WTC11 (cell line): ENCODE results near the gene PPP3CA. TPM values are rescaled to one million over a fixed set of nuclear protein-coding genes. Genes with fewer than 3 reads are reported as not detected.

Experiments
- ATAC-seq: fragments of 200-7000 bp; cut with Tn5 transposase; 2 replicates; pipeline ENCODE4 v1.10.0; 2021; ENCODE audit warnings: mild to moderate bottlenecking, moderate library complexity
- CTCF ChIA-PET: fragments of 300-600 bp; sonication (Branson Sonifier 250); formaldehyde crosslinking; loops from one replicate; lab custom pipeline; 2021; ENCODE audit warnings: antibody characterized with exemption; lab: Charles Lee
- POLR2A ChIA-PET: fragments of 350-600 bp; sonication (Branson Sonifier 250); formaldehyde crosslinking; loops from one replicate; lab custom pipeline; 2021; ENCODE audit warnings: antibody characterized with exemption; lab: Charles Lee
- DNase-seq: peaks from one replicate; pipeline ENCODE4 v3.0.0; 2021; ENCODE audit warnings: low spot score
- H3K27ac Mint-ChIP-seq: 2 replicates; pipeline ENCODE4 v1.8.0; 2021; ENCODE audit warnings: mixed read lengths
- H3K27me3 Mint-ChIP-seq: 2 replicates; pipeline ENCODE4 v1.8.0; 2021; ENCODE audit warnings: low read depth, mild to moderate bottlenecking, moderate library complexity, mixed read lengths
- H3K36me3 Mint-ChIP-seq: 2 replicates; pipeline ENCODE4 v1.8.0; 2021; ENCODE audit warnings: mixed read lengths
- H3K4me1 Mint-ChIP-seq: 2 replicates; pipeline ENCODE4 v1.8.0; 2022; ENCODE audit warnings: mixed read lengths
- H3K4me3 Mint-ChIP-seq: 2 replicates; pipeline ENCODE4 v1.8.0; 2021; ENCODE audit warnings: mild to moderate bottlenecking, moderate library complexity, mixed read lengths
- H3K9me3 Mint-ChIP-seq: 2 replicates; pipeline ENCODE4 v1.8.0; 2021; ENCODE audit warnings: mixed read lengths
- ARID4B ChIP-seq: sonication (generic); formaldehyde crosslinking; IDR thresholded peaks from 2 replicates; pipeline ENCODE4 v1.8.0; 2023; ENCODE audit warnings: missing genetic modification reagents, mild to moderate bottlenecking, borderline replicate concordance
- CREM ChIP-seq: sonication (generic); formaldehyde crosslinking; IDR thresholded peaks from 2 replicates; pipeline ENCODE4 v1.8.1; 2022; ENCODE audit warnings: mild to moderate bottlenecking, missing genetic modification reagents, moderate library complexity
- EMX1 ChIP-seq: fragments of 250-450 bp; sonication (Bioruptor Pico); IDR thresholded peaks from 2 replicates; pipeline ENCODE4 v1.8.0; 2021; ENCODE audit warnings: mild to moderate bottlenecking
- GRHL2 ChIP-seq: fragments of 250-450 bp; sonication (Bioruptor Pico); IDR thresholded peaks from 2 replicates; pipeline ENCODE4 v1.8.0; 2022; ENCODE audit warnings: mild to moderate bottlenecking, moderate library complexity; ENCODE audit not compliant: insufficient replicate concordance, severe bottlenecking
- NFE2L1 ChIP-seq: sonication (generic); formaldehyde crosslinking; IDR thresholded peaks from 2 replicates; pipeline ENCODE4 v1.8.1; 2023; ENCODE audit warnings: missing genetic modification reagents
- RELA ChIP-seq: sonication (generic); formaldehyde crosslinking; IDR thresholded peaks from 2 replicates; pipeline ENCODE4 v1.8.1; 2022; ENCODE audit warnings: missing genetic modification reagents, mild to moderate bottlenecking, borderline replicate concordance
- RORB ChIP-seq: fragments of 250-450 bp; sonication (Bioruptor Pico); IDR thresholded peaks from 2 replicates; pipeline ENCODE4 v1.9.0; 2021; ENCODE audit warnings: mild to moderate bottlenecking
- SMAD3 ChIP-seq: sonication (generic); formaldehyde crosslinking; IDR thresholded peaks from 2 replicates; pipeline ENCODE4 v1.8.0; 2022; ENCODE audit warnings: missing genetic modification reagents, mild to moderate bottlenecking, borderline replicate concordance
- TEAD4 ChIP-seq: sonication (generic); formaldehyde crosslinking; IDR thresholded peaks from 2 replicates; pipeline ENCODE4 v1.8.0; 2022; ENCODE audit warnings: mild to moderate bottlenecking, missing genetic modification reagents
- ZNF219 ChIP-seq: sonication (generic); formaldehyde crosslinking; IDR thresholded peaks from 2 replicates; pipeline ENCODE4 v1.8.0; 2023; ENCODE audit warnings: missing genetic modification reagents, mild to moderate bottlenecking, borderline replicate concordance
- ZNF232 ChIP-seq: sonication (generic); formaldehyde crosslinking; IDR thresholded peaks from 2 replicates; pipeline ENCODE4 v1.8.0; 2022; ENCODE audit warnings: mild to moderate bottlenecking, missing genetic modification reagents
- ZNF281 ChIP-seq: sonication (generic); formaldehyde crosslinking; IDR thresholded peaks from 2 replicates; pipeline ENCODE4 v1.8.0; 2023; ENCODE audit warnings: mild to moderate bottlenecking, missing genetic modification reagents
- ZNF317 ChIP-seq: sonication (generic); formaldehyde crosslinking; IDR thresholded peaks from 2 replicates; pipeline ENCODE4 v1.8.1; 2023; ENCODE audit warnings: low read depth, mild to moderate bottlenecking, moderate library complexity, missing genetic modification reagents, borderline replicate concordance
- ZNF671 ChIP-seq: fragments of 250-450 bp; sonication (Bioruptor Pico); IDR thresholded peaks from 2 replicates; pipeline ENCODE4 v1.8.0; 2021; ENCODE audit warnings: mild to moderate bottlenecking
- total RNA-seq: library from RNA; stranded (reverse); gene quantifications from 3 replicates; pipeline ENCODE4 v1.2.3, GENCODE V29; 2021
- TF ChIP-seq, protein P1 (sequence below): sonication (generic); formaldehyde crosslinking; IDR thresholded peaks from 2 replicates; pipeline ENCODE4 v1.8.1; 2022; ENCODE audit warnings: missing genetic modification reagents, borderline replicate concordance
- TF ChIP-seq, protein P2 (sequence below): sonication (generic); formaldehyde crosslinking; IDR thresholded peaks from 2 replicates; pipeline ENCODE4 v1.8.1; 2023; ENCODE audit warnings: mild to moderate bottlenecking, missing genetic modification reagents, borderline replicate concordance
- TF ChIP-seq, protein P3 (sequence below): fragments of 250-450 bp; sonication (Bioruptor Pico); IDR thresholded peaks from 2 replicates; pipeline ENCODE4 v1.9.0; 2021; ENCODE audit warnings: mild to moderate bottlenecking

PPP3CA gene
- total RNA-seq, 1 experiment from 2014 or later = 41.6 TPM

DNA sequence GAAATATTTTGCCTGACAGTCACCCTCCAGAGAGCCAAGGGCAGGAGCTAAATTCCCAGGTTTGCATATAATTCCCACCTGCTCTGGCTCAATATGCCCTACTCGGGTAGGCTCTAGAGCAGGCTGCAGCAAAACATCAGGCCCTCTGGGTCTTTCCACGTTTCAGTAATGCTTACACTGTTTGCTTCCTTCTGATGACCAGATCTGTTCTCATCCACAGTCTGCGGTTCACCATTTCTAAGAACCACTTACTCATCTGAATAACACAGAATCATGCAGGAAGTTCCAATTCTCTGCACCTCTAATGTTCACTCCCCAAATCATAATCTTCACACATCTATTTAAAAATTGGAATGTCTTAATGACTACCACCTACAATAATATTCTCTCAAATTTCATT, 141.4 kb downstream of the PPP3CA start:
- no peaks in the 10 kb centered on the region for H3K9me3 Mint-ChIP-seq
- H3K36me3 Mint-ChIP-seq = no peaks in the 10 kb centered on the region
- ChIA-PET POLR2A (interaction anchor here (0.6 kb wide), 1 partner anchor 572 kb away, joined by 3 read pairs; no protein-coding TSS in a partner anchor), CTCF (no interaction called here)
- H3K4me1 Mint-ChIP-seq = peaks cover 34% of the 10 kb centered on the region
- ATAC-seq = peak; percentile 50
- TF ChIP-seq, protein P1, sequence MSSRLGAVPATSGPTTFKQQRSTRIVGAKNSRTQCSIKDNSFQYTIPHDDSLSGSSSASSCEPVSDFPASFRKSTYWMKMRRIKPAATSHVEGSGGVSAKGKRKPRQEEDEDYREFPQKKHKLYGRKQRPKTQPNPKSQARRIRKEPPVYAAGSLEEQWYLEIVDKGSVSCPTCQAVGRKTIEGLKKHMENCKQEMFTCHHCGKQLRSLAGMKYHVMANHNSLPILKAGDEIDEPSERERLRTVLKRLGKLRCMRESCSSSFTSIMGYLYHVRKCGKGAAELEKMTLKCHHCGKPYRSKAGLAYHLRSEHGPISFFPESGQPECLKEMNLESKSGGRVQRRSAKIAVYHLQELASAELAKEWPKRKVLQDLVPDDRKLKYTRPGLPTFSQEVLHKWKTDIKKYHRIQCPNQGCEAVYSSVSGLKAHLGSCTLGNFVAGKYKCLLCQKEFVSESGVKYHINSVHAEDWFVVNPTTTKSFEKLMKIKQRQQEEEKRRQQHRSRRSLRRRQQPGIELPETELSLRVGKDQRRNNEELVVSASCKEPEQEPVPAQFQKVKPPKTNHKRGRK (CRISPR knock-in tag) = no peak
- no peak for TF ChIP-seq RELA
- no peak for TF ChIP-seq EMX1 (CRISPR knock-in tag)
- TF ChIP-seq TEAD4 (CRISPR knock-in tag) = no peak
- no peak for TF ChIP-seq ARID4B (CRISPR knock-in tag)
- TF ChIP-seq GRHL2 (CRISPR knock-in tag) = no peak
- DNase-seq = no peak
- no peak overlapping the region for H3K4me3 Mint-ChIP-seq
- H3K27me3 Mint-ChIP-seq = no peaks in the 10 kb centered on the region
- no peak overlapping the region for H3K27ac Mint-ChIP-seq

DNA sequence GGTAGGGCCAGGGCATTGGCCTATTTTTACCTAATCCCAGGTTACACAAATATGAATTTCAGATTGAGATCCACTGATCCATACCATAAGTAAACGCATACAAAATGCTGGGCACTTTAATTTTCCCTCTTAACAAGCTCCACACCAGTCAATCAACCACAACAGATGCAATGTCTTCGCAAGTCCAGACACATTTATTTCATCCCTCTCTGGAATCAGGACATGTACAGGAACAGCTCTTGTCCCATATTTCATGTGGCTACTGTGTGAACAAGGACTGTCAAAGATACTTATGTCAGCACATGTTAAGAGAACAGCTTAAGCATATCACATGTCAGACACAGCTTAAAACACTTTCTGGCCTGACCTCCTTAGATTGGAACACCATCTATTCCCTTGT, 145.9 kb downstream of the PPP3CA start:
- DNase-seq (no peak), ATAC-seq (no peak)
- POLR2A ChIA-PET = no interaction called here
- Mint-ChIP-seq H3K4me3 (no peak overlapping the region), H3K36me3 (no peaks in the 10 kb centered on the region), H3K27ac (0 out of 2 replicates have a peak overlapping the region, but pooled peaks have one; percentile 10), H3K27me3 (no peaks in the 10 kb centered on the region), H3K9me3 (no peaks in the 10 kb centered on the region), H3K4me1 (peaks cover 21% of the 10 kb centered on the region)
- CTCF ChIA-PET = no interaction called here
- TF ChIP-seq ZNF232 (CRISPR knock-in tag) = no peak
- no peak for TF ChIP-seq SMAD3 (CRISPR knock-in tag)
- TF ChIP-seq CREM (CRISPR knock-in tag) = no peak
- TF ChIP-seq, protein P2, sequence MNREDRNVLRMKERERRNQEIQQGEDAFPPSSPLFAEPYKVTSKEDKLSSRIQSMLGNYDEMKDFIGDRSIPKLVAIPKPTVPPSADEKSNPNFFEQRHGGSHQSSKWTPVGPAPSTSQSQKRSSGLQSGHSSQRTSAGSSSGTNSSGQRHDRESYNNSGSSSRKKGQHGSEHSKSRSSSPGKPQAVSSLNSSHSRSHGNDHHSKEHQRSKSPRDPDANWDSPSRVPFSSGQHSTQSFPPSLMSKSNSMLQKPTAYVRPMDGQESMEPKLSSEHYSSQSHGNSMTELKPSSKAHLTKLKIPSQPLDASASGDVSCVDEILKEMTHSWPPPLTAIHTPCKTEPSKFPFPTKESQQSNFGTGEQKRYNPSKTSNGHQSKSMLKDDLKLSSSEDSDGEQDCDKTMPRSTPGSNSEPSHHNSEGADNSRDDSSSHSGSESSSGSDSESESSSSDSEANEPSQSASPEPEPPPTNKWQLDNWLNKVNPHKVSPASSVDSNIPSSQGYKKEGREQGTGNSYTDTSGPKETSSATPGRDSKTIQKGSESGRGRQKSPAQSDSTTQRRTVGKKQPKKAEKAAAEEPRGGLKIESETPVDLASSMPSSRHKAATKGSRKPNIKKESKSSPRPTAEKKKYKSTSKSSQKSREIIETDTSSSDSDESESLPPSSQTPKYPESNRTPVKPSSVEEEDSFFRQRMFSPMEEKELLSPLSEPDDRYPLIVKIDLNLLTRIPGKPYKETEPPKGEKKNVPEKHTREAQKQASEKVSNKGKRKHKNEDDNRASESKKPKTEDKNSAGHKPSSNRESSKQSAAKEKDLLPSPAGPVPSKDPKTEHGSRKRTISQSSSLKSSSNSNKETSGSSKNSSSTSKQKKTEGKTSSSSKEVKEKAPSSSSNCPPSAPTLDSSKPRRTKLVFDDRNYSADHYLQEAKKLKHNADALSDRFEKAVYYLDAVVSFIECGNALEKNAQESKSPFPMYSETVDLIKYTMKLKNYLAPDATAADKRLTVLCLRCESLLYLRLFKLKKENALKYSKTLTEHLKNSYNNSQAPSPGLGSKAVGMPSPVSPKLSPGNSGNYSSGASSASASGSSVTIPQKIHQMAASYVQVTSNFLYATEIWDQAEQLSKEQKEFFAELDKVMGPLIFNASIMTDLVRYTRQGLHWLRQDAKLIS (CRISPR knock-in tag) = no peak
- TF ChIP-seq TEAD4 (CRISPR knock-in tag) = no peak
- TF ChIP-seq ZNF281 (CRISPR knock-in tag) = no peak
- no peak for TF ChIP-seq RORB (CRISPR knock-in tag)
- TF ChIP-seq ZNF671 (CRISPR knock-in tag) = no peak
- no peak for TF ChIP-seq ZNF317 (CRISPR knock-in tag)
- TF ChIP-seq, protein P3, sequence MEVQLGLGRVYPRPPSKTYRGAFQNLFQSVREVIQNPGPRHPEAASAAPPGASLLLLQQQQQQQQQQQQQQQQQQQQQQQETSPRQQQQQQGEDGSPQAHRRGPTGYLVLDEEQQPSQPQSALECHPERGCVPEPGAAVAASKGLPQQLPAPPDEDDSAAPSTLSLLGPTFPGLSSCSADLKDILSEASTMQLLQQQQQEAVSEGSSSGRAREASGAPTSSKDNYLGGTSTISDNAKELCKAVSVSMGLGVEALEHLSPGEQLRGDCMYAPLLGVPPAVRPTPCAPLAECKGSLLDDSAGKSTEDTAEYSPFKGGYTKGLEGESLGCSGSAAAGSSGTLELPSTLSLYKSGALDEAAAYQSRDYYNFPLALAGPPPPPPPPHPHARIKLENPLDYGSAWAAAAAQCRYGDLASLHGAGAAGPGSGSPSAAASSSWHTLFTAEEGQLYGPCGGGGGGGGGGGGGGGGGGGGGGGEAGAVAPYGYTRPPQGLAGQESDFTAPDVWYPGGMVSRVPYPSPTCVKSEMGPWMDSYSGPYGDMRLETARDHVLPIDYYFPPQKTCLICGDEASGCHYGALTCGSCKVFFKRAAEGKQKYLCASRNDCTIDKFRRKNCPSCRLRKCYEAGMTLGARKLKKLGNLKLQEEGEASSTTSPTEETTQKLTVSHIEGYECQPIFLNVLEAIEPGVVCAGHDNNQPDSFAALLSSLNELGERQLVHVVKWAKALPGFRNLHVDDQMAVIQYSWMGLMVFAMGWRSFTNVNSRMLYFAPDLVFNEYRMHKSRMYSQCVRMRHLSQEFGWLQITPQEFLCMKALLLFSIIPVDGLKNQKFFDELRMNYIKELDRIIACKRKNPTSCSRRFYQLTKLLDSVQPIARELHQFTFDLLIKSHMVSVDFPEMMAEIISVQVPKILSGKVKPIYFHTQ (CRISPR knock-in tag) = no peak
- TF ChIP-seq ZNF219 (CRISPR knock-in tag) = no peak
- TF ChIP-seq NFE2L1 (CRISPR knock-in tag) = no peak
